ENCODE measurements around the gene FAM200C. TPM values are rescaled to one million over a fixed set of nuclear protein-coding genes. Genes with fewer than 3 reads are reported as not detected.
A peak's percentile ranks its signal among the peaks of the same experiment; 100 is the strongest.

The FAM200C gene
- total RNA-seq, 1 donor from 2014 or later = 25.3 TPM

DNA sequence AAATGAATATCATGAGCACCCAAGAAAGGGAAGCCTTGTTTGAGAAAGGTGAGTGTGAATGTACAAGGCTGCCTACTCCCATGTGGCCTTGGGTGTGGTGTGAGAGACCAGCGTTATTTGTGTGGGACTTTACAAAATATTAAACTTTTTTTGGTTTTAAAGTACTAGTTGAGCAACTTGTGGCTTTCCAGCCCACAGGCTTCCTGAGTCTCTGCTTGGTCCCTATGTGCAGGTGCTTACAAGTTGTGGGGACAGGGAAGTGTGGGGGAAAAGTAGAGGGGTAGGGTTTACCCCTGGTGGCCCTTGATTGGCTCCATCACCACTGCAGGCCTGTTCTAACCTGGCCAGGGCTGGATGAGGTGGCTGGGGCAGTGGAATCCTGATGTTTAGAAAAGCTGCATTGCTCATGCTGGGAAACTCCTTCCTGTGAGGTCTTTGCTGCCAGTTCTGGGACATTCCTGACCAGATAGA is 41.5 kb upstream of the FAM200C start:
- Histone ChIP-seq H3K9ac (no peak overlapping the region), H3K4me2 (no peak overlapping the region), H3K27me3 (peaks cover 10% of the 10 kb centered on the region), H3K36me3 (no peaks in the 10 kb centered on the region), H3K79me2 (ENCODE audit: low read depth) (no peaks in the 10 kb centered on the region), H3K4me1 (no peaks in the 10 kb centered on the region), H2AFZ (replicated peaks) (no peak overlapping the region), H3F3A (ENCODE audit: low read depth) (peaks cover 6% of the 10 kb centered on the region), H3K9me3 (ENCODE audit: low read depth) (no peaks in the 10 kb centered on the region), H4K20me1 (ENCODE audit: low read depth) (no peaks in the 10 kb centered on the region), H3K4me3 (no peak overlapping the region), H3K27ac (no peak overlapping the region)
- Mint-ChIP-seq H3K9me3 (no peaks in the 10 kb centered on the region), H3K36me3 (no peaks in the 10 kb centered on the region), H3K27me3 (ENCODE audit: insufficient read depth, low read depth) (peaks cover 4% of the 10 kb centered on the region), H3K4me3 (no peak overlapping the region), H3K27ac (no peak overlapping the region), H3K4me1 (peaks cover 6% of the 10 kb centered on the region)
- DNase-seq (ENCODE audit: low spot score) = no peak
- TF ChIP-seq, protein P1, sequence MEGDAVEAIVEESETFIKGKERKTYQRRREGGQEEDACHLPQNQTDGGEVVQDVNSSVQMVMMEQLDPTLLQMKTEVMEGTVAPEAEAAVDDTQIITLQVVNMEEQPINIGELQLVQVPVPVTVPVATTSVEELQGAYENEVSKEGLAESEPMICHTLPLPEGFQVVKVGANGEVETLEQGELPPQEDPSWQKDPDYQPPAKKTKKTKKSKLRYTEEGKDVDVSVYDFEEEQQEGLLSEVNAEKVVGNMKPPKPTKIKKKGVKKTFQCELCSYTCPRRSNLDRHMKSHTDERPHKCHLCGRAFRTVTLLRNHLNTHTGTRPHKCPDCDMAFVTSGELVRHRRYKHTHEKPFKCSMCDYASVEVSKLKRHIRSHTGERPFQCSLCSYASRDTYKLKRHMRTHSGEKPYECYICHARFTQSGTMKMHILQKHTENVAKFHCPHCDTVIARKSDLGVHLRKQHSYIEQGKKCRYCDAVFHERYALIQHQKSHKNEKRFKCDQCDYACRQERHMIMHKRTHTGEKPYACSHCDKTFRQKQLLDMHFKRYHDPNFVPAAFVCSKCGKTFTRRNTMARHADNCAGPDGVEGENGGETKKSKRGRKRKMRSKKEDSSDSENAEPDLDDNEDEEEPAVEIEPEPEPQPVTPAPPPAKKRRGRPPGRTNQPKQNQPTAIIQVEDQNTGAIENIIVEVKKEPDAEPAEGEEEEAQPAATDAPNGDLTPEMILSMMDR (IDR thresholded peaks at IDR 0.05) = no peak
- TF ChIP-seq EZH2phosphoT487 (IDR thresholded peaks at IDR 0.05) (no peak), EZH2 (IDR thresholded peaks at IDR 0.05) (no peak)

GRCh38 chr5:160439205-160439600 is 39.3 kb upstream of the FAM200C start:
- peak; percentile 75 for DNase-seq (ENCODE audit: low spot score)
- no peaks in the 10 kb centered on the region for H3K79me2 ChIP-seq (ENCODE audit: low read depth)
- no peak overlapping the region for H3K27ac Mint-ChIP-seq
- peaks cover 4% of the 10 kb centered on the region for H3K4me1 ChIP-seq
- H3F3A ChIP-seq (ENCODE audit: low read depth) = peaks cover 7% of the 10 kb centered on the region
- peak overlapping the region; percentile 17 for H3K4me3 Mint-ChIP-seq
- no peaks in the 10 kb centered on the region for H4K20me1 ChIP-seq (ENCODE audit: low read depth)
- no peak overlapping the region for H3K27ac ChIP-seq
- no peaks in the 10 kb centered on the region for H3K36me3 ChIP-seq
- H3K4me3 ChIP-seq = peak overlapping the region; percentile 39
- H2AFZ ChIP-seq (replicated peaks) = peak overlapping the region; percentile 89
- peak overlapping the region; percentile 73 for H3K4me2 ChIP-seq
- H3K4me1 Mint-ChIP-seq = peaks cover 13% of the 10 kb centered on the region
- TF ChIP-seq EZH2 (IDR thresholded peaks at IDR 0.05) = no peak
- TF ChIP-seq, protein P1 (IDR thresholded peaks at IDR 0.05) = peak; percentile 90
- H3K36me3 Mint-ChIP-seq = no peaks in the 10 kb centered on the region
- H3K27me3 Mint-ChIP-seq (ENCODE audit: insufficient read depth, low read depth) = peaks cover 4% of the 10 kb centered on the region
- no peaks in the 10 kb centered on the region for H3K9me3 Mint-ChIP-seq
- H3K27me3 ChIP-seq = peaks cover 10% of the 10 kb centered on the region
- no peak overlapping the region for H3K9ac ChIP-seq
- H3K9me3 ChIP-seq (ENCODE audit: low read depth) = no peaks in the 10 kb centered on the region

DNA sequence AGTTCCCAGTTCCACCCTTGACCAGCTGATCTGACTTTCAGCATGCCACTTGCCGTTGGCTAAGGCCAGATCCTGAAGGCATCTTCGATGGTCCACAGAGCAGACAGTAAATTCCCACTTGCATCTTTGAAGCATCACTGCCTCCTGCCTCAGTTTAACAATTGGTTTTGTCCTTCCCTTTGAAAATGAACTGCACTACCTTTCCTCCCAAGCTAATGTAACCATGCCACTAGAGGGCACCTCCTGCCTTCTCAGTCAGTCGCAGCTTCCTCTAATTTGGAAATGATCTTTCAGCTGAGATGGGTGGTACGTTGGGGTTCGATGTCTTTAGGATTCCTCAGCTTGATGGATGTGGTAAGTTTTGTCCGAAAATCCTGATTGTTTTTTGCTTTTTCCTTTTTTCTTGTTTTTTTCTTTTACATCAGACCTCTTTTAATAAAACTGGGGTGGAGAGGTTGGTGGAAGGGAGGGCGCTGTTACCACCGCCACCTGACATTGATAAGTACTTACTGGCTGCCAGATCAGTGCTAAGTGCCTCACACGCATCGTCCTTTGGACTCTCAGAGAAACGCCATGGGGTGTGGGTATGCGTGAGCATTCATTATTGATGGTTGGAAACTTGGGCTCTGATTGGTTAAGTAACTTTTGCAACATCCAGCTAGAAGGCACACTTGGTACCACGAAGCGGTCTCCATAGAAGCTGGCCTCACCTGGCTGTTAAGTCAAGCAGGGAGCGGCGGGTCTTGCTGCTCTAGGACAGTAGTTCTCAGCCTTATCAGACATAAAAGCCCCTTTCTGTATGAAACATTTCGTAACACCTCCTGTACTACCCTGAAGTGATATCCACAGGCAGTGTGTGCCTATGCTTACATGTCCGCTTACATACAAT is 38.7 kb upstream of the FAM200C start:
- peaks cover 4% of the 10 kb centered on the region for H3K27me3 Mint-ChIP-seq (ENCODE audit: insufficient read depth, low read depth)

More for the DNA sequence above, 38.7 kb upstream of the FAM200C start:
- DNase-seq (ENCODE audit: low spot score) = peak; percentile 72
- no peaks in the 10 kb centered on the region for H3K79me2 ChIP-seq (ENCODE audit: low read depth)
- no peaks in the 10 kb centered on the region for H4K20me1 ChIP-seq (ENCODE audit: low read depth)
- TF ChIP-seq, protein P1 (IDR thresholded peaks at IDR 0.05) = peak; percentile 86
- TF ChIP-seq EZH2 (IDR thresholded peaks at IDR 0.05) = no peak
- H3K9ac ChIP-seq = no peak overlapping the region
- no peaks in the 10 kb centered on the region for H3K9me3 ChIP-seq (ENCODE audit: low read depth)
- H3K27ac Mint-ChIP-seq = no peak overlapping the region
- peak overlapping the region; percentile 17 for H3K4me3 Mint-ChIP-seq
- peaks cover 20% of the 10 kb centered on the region for H3K4me1 Mint-ChIP-seq
- peaks cover 13% of the 10 kb centered on the region for H3F3A ChIP-seq (ENCODE audit: low read depth)
- peak overlapping the region; percentile 89 for H2AFZ ChIP-seq (replicated peaks)
- no peaks in the 10 kb centered on the region for H3K36me3 Mint-ChIP-seq
- no peaks in the 10 kb centered on the region for H3K9me3 Mint-ChIP-seq
- peaks cover 10% of the 10 kb centered on the region for H3K4me1 ChIP-seq
- H3K4me2 ChIP-seq = peak overlapping the region; percentile 73
- no peak overlapping the region for H3K27ac ChIP-seq
- H3K36me3 ChIP-seq = no peaks in the 10 kb centered on the region
- peaks cover 10% of the 10 kb centered on the region for H3K27me3 ChIP-seq
- peak overlapping the region; percentile 39 for H3K4me3 ChIP-seq

Data from neural progenitor cell (in vitro differentiated cells).